Thyroid gland (tissue), 4 donors: ENCODE results near the gene SYT13. TPM values are rescaled to one million over a fixed set of nuclear protein-coding genes. Genes with fewer than 3 reads are reported as not detected.

Experiments
- DNase-seq, 2 donors: peaks; one replicate each; pipeline ENCODE4 v3.0.0-alpha.2; 2019
- H3K27ac ChIP-seq, 3 donors: fragments of 200-600 bp; sonication (generic); 1 replicate in 2 of 3; 2 replicates in 1 of 3; pipeline ENCODE4 v1.5.1; 2016 to 2019; ENCODE audit warnings: mild to moderate bottlenecking in 1 of 3, moderate library complexity in 1 of 3
- H3K27me3 ChIP-seq: fragments of 200-600 bp; sonication (generic); one replicate; pipeline ENCODE4 v1.5.1; 2019
- H3K36me3 ChIP-seq, 2 donors: fragments of 200-600 bp; sonication (generic); one replicate each; pipeline ENCODE4 v1.5.1; 2016 to 2019
- H3K4me1 ChIP-seq, 2 donors: fragments of 200-600 bp; sonication (generic); one replicate each; pipeline ENCODE4 v1.5.1; 2017 to 2019
- H3K4me3 ChIP-seq, 3 donors: fragments of 200-600 bp; sonication (generic); replicated peaks in 1 of 3; 1 replicate in 2 of 3; 2 replicates in 1 of 3; pipeline ENCODE4 v1.5.1; 2016; ENCODE audit warnings: mild to moderate bottlenecking in 1 of 3
- H3K9me3 ChIP-seq: fragments of 200-600 bp; sonication (generic); one replicate; pipeline ENCODE4 v1.5.1; 2017
- CTCF ChIP-seq, 6 experiments: fragments of 200-600 bp in 3 of 6; fragments of 450-650 bp in 3 of 6; sonication (generic) in 3 of 6; IDR thresholded peaks; one replicate each; pipeline ENCODE4 v1.5.1; 2016 to 2019; ENCODE audit warnings: antibody characterized with exemption in 6 of 6, mild to moderate bottlenecking in 2 of 6, inconsistent platforms in 1 of 6, moderate library complexity in 1 of 6
- POLR2A ChIP-seq, 2 donors: fragments of 450-650 bp; IDR thresholded peaks; one replicate each; pipeline ENCODE4 v1.6.1; 2017; ENCODE audit warnings: antibody characterized with exemption in 2 of 2, mild to moderate bottlenecking in 2 of 2, moderate library complexity in 1 of 2
- WGBS, 2 donors: methylation state at CpG; one replicate each; pipeline ENCODE4 v1.1.5; 2017; 5-methylcytosine and 5-hydroxymethylcytosine counted together
- intact Hi-C: fragments of 100-400 bp; cut with DNase I; formaldehyde crosslinking; loops from one replicate; pipeline ENCODE4 v1.15.1; 2023
- total RNA-seq, 4 donors: library from RNA; depleted of rRNA; stranded (reverse); fragments of >200 nt; gene quantifications; one replicate each; pipeline ENCODE4 v1.2.3, GENCODE V29; 2016

SYT13 gene
- total RNA-seq, 4 donors from 2014 or later, result 1.6 to 12.7 (median 4.3) TPM

GRCh38 chr11:45215098-45215865 lies 70.9 kb downstream of the SYT13 start:
- WGBS, 2 donors, result 56 to 81% methylated on average over 4 of the region's 4 CpGs

DNA sequence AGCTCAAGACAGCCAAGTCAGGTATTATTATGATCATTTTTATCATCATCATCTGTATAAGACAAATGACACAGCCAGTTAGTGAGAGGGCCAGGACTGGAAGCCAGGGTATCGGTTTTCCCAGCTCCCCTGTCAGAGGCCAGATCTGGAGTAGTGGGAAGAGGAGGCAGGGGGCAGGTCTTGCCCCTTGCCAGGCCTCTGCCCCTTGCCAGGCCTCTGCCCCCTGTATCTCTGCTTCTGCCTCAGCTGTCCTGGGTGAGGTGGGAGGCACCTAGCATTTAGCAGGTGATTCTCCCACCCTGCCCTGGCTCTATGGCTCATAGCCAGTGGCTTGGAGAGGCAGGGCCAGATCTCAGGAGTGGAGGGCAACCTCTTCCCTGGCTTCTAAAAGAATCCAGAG lies 72.4 kb downstream of the SYT13 start:
- Histone ChIP-seq H3K4me3 (no peak overlapping the region), H3K27ac (no peak overlapping the region), H3K27me3 (no peaks in the 10 kb centered on the region), H3K9me3 (no peaks in the 10 kb centered on the region), H3K36me3 (peaks cover 10 to 12% of the 10 kb centered on the region in 2 donors), H3K4me1 (peaks cover 38 to 49% of the 10 kb centered on the region in 2 donors)
- DNase-seq, result no peak
- TF ChIP-seq POLR2A (IDR thresholded peaks at IDR 0.05) (no peak), CTCF (IDR thresholded peaks at IDR 0.05) (no peak)
- intact Hi-C loops, result no loop called here
- WGBS, 2 donors, result 88 to 100% methylated on average over 1 of the region's 1 CpG

More at GRCh38 chr11:45215098-45215865, 70.9 kb downstream of the SYT13 start:
- intact Hi-C loops, result no loop called here
- H3K27me3 ChIP-seq, result no peaks in the 10 kb centered on the region
- H3K27ac ChIP-seq, result peak overlapping the region; percentile 43 to 68 (median 66)
- H3K4me1 ChIP-seq, result peaks cover 28 to 35% of the 10 kb centered on the region in 2 donors
- peaks cover 10 to 16% of the 10 kb centered on the region in 2 donors for H3K36me3 ChIP-seq
- H3K9me3 ChIP-seq, result no peaks in the 10 kb centered on the region
- no peak for DNase-seq
- no peak overlapping the region for H3K4me3 ChIP-seq
- TF ChIP-seq CTCF (IDR thresholded peaks at IDR 0.05), result no peak
- no peak for TF ChIP-seq POLR2A (IDR thresholded peaks at IDR 0.05)

DNA sequence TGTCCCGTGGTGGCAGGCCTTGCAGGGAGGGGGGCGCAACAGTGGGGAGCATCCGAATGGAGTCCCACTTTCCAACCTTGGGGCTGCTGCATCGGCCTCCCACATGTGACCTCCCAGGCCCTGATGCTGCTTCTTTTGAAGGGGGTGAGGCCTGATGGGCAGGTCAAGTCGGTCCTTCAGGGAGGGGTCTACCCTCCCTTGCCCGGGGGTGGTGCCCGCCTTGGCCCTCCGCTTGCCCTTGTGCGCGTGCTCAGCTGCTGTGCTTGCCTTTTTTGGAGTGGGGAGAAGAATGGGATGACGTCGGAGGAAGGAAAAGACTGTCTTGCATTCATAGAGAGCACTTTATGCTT lies 72.8 kb downstream of the SYT13 start:
- H3K9me3 ChIP-seq, result no peaks in the 10 kb centered on the region
- DNase-seq, result no peak
- H3K27ac ChIP-seq, result no peak overlapping the region
- no peak overlapping the region for H3K4me3 ChIP-seq
- WGBS, 2 donors, result 81 to 92% methylated on average over 10 to 12 of the region's 12 CpGs
- intact Hi-C loops, result no loop called here
- H3K4me1 ChIP-seq, result peaks cover 38 to 49% of the 10 kb centered on the region in 2 donors
- no peaks in the 10 kb centered on the region for H3K27me3 ChIP-seq
- peaks cover 10 to 12% of the 10 kb centered on the region in 2 donors for H3K36me3 ChIP-seq
- no peak for TF ChIP-seq POLR2A (IDR thresholded peaks at IDR 0.05)
- no peak for TF ChIP-seq CTCF (IDR thresholded peaks at IDR 0.05)

- TF ChIP-seq CTCF (IDR thresholded peaks at IDR 0.05) (no peak), POLR2A (IDR thresholded peaks at IDR 0.05) (no peak)
- no peak for DNase-seq
- H3K36me3 ChIP-seq, result peaks cover 10 to 12% of the 10 kb centered on the region in 2 donors
- no peaks in the 10 kb centered on the region for H3K27me3 ChIP-seq
- H3K4me3 ChIP-seq, result no peak overlapping the region
- no peaks in the 10 kb centered on the region for H3K9me3 ChIP-seq
- H3K4me1 ChIP-seq, result peaks cover 38 to 49% of the 10 kb centered on the region in 2 donors
- intact Hi-C loops, result no loop called here
- 83 to 97% methylated on average over 8 to 29 of the region's 31 CpGs for WGBS, 2 donors
- no peak overlapping the region for H3K27ac ChIP-seq
These were observed 73.4 kb downstream of the SYT13 start for GRCh38 chr11:45212566-45213315.

DNA sequence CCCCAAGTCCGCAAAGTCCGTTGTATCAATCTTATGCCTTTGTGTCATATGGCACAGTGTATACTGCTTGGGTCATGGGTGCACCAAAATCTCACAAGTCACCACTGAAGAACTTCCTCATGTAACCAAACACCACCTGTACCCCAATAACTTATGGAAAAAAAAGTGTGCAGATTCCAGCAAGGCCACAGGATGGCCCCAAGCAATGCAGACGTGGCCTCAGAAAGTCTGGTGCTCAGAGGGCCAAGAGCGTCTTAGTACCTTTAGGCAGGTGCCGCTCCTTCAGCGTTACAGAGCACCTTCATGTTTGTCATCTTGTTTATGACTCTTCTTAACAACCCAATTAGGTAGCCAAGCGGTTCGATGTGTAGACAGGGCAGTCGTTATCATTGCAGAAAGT lies 74.4 kb downstream of the SYT13 start:
- no peak for DNase-seq
- 90 to 96% methylated on average over 9 of the region's 9 CpGs for WGBS, 2 donors
- TF ChIP-seq CTCF (IDR thresholded peaks at IDR 0.05) (no peak), POLR2A (IDR thresholded peaks at IDR 0.05) (no peak)
- intact Hi-C loops, result no loop called here
- H3K27ac ChIP-seq, result no peak overlapping the region
- H3K9me3 ChIP-seq, result no peaks in the 10 kb centered on the region
- no peak overlapping the region for H3K4me3 ChIP-seq
- peaks cover 10 to 12% of the 10 kb centered on the region in 2 donors for H3K36me3 ChIP-seq
- H3K4me1 ChIP-seq, result peaks cover 37 to 49% of the 10 kb centered on the region in 2 donors
- H3K27me3 ChIP-seq, result no peaks in the 10 kb centered on the region
